ENCODE measurements around the gene CELF4.

The CELF4 gene

DNA sequence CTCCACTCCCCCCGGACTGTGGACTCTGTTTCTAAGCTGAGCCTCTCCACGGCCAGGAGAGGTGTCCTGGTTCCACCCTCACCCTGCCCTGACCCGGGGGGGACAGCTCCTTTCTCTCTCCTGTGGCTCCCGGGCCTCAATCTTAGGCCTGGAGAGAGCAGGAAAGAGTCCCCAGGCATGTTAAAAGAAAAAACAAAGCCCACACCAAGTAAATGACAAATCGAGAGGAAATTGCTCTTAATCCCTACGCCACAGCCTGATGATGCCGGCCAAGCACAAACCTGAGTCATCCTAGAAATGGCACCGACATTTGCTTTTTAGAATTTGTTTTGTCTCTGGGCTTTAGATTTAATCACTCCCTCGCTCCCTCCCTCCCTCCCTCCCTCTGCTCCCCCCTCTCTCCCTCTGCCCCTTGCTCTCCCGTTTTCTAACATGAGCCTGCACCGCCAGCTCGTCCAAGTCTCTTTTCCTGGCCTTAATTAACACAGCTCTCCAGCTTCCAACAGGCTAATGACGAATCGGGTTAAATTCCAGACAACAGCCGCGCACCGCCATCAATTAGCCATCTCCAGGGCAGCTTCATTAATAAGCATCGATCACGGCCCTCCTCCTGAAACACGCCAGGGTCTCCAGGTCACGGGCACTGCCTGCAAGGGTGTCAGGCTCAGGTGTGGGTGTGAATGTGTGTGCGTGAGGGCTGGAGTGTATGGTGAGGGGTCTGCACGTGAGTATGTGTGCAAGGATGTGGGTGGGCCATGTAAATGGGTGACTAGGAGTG lies 230.8 kb downstream of the CELF4 start:
- DNase-seq = no peak

DNA sequence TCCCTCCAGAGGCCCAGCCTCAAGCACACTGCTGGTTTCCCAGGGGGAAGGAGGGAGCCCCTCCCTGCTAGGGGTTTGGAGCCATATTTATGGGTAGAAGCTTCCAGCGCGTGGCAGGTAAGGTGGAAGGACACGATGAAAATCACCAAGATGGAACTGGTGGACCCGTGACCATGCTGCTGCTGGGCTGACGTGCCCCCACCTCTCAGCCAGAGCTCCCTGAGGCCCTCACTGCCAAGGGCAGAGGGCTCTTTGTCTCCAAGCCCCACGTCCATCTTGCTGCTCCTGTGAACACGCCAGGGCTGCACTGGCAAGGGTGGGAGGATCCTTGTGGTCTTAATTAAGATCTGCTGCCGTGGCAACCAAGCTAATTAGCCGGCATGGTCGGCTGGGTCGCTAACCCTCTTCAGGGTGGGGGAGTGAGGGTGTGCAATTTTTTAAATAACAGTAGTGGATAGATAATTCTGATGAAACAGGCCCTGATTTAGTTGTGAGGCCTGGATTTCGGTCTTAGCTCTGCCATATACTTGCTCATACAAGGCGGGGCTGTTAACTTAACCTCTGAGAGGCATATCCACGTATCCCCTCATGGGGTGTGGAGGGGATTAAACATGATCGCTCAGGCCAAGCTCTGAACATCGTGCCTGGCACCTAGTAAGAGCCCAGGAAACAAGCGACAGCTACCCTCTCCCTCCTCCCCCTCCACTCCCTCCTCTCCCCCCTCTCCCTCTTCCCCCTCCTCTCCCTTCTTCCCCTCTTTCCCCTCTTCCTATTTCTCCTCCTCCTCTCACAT lies 232.8 kb downstream of the CELF4 start:
- DNase-seq = no peak

DNA sequence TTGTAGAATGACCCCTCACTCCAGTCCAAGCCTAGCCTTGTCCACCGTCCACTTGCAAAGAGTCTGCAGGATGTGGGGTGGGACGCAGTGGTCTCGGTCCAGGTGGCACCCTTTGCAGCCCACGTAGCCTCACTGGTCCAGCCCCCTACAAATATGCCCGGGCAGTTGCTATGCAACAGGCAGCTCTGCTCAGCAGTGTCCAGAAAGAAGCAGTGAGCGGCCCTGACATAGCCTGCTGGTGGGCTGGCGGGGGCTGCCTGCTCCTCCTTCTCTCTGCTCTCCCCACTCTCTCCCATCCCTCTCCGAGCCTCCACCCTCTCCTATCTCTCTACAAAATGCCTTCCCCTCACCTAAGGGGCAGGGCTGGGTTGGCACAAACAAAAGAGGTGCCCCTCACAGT lies 233.4 kb downstream of the CELF4 start:
- no peak for DNase-seq

DNA sequence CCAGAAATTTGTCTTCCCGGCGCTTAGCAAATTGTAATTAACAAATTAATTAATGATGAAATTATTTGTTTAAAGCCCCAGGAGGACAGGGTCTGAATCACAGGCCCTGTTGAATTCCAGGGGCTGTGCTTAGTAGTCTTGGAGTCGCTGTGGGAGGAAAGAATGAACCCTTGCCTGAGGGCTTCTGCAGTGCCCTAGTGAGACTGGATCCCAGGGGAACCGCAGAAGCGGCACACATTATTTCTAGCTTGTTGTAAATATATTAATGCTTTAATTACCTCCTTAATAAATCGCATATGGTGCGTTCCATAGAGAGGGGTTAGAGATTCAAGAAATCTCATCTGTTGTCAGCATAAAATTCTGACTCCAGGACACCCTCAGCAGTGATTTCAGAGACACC lies 235.4 kb downstream of the CELF4 start:
- DNase-seq = no peak

DNA sequence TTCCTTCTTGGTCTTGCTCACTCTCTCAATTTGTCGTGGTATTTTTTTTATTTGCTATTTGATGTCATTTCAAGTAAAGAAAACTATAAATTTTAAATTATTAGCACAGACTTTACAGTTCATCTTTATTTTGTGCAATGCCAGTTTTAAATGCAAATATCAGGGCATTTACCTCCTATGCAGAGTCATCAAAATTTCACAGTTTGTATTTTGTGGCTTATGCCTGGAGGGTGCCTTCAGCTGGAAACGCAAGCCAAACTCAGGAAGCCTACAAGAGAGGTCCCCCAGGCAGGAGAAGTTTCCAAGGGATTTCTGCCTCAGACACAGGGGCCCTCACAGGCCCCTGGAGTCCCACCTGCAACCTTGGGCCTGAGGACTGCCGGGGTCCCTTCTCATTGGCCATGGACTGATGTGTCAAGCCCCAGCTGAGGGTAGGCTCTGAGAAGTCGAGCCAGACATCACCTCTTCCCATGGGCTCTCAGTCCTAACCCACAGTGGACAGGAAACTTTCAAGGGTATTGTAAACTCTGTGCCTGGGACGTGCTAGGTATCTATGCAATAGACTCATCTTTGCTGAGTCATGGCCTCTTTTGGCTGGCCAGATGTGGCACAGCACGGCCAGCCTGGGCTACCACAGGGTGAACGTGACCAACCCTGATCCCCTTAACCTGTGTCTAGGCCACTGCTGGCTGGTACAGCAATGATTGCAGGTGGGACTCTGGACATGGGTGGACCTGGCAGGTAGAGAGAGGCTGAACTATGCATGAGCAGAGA lies 236.5 kb downstream of the CELF4 start:
- no peak for DNase-seq

DNA sequence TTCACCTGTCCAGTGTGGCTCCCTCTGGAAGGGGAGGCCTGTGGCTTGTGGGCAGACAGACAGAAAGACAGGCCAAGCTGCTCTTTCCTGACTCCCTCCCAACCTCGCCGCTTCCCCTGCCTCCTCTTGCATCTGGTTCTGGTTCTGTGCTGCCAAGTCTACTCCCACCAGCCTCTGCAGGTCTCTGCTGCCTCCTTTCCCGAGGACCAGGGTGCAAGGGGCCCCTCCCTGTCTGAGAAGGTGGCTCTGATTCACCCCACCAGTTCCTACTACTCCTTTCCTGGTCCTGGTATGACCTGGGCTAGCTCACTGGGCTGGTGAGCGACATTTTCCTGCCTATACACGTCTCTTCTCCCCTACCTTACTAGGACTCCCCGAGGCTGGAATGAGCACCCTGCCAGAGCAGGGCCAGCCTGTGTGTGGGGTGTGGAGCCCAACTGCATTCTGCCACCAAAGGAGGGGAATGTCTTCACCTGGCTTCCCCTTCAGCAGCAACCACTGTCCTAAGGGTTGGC lies 238.5 kb downstream of the CELF4 start:
- DNase-seq = no peak

DNA sequence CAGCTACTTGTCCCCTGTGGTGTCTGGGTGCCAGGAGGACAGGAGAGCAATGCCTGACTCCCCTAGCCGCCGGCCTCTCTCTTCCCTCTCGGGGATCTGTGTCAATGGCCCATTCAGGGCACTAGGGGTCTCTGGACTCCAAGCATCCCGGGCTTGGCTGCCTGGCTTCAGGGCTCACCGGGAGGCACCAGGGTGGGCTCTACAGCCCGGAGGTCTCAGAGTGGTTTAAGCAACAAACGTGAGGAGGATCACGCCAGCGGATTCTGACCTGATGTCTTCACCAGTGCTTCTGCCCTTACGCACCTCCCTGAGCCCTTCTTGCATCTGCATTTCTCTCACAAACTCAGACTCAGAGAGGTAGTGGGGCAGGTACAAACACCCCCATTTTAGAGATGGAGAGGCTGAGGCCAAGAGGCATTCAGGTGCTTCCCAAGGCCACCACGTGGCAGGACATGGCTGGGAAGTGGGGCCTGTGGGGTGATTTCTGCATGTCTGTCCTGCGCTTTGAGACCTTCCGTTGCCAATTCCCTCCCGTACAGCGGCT lies 243.0 kb downstream of the CELF4 start:
- peak in 1 of 2 donors; percentile 3 for DNase-seq

DNA sequence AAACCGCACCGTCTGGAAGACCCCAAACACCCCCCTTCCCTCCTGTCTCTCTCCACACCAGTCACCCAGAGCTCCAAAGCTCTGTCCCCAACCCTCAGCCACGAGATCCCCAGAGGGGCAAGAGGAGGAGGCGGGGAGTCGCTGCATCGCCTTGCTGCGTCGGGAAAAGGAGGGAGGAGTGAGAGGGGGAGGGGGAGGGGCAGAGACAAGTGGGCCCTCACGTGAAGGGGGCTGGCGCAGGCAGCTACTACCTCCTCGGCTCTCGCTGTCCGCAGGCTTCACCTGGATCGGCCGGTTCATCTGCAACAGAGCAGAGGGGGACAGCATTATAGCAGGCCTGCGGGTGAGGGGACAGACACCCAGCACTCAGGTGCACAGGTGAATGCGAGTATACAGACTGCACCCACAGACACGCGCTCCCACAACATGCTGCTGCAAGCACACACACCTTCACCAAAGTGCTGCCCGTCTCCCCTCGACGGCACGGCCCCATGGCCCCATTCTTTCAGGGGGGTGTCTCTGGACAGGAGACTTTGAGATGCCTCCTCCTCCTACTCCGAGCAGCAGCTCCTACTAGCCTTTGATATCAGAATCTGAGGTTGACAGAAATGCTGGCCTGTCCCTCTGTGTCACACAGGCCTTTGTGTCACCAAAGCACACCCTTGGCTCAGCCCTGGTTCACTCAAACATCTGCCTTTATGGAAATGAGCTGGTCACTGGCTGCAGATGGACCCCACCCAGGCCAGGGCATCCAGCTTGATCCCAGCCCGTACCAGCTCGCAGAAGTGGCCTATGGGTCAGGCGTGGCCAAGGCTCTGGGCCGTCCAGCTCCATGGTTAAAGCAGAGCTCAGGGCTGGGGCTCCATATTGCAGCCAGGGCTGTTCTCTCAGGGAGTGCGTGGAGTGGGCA lies 243.8 kb downstream of the CELF4 start:
- no peak for DNase-seq

DNA sequence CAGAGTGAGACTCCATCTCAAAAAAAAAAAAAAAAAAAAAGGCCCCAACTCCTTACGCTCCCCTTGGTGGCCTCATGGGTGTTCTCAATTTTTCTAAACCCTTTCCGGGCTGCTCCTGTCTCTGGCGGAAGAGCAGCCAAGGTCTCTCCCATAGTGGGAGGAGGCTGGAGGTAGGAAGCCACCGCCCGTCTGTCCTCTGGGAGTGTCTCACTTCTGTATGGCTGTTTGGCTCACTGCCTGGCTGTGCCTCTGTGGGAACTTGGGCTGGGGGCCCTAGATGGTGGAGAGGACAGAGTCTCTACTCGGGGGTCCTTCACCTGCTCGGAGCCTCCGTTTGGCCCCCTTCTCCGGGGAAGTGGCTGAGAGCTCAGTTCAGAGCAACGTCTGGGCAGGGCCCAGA lies 245.3 kb downstream of the CELF4 start:
- no peak for DNase-seq

DNA sequence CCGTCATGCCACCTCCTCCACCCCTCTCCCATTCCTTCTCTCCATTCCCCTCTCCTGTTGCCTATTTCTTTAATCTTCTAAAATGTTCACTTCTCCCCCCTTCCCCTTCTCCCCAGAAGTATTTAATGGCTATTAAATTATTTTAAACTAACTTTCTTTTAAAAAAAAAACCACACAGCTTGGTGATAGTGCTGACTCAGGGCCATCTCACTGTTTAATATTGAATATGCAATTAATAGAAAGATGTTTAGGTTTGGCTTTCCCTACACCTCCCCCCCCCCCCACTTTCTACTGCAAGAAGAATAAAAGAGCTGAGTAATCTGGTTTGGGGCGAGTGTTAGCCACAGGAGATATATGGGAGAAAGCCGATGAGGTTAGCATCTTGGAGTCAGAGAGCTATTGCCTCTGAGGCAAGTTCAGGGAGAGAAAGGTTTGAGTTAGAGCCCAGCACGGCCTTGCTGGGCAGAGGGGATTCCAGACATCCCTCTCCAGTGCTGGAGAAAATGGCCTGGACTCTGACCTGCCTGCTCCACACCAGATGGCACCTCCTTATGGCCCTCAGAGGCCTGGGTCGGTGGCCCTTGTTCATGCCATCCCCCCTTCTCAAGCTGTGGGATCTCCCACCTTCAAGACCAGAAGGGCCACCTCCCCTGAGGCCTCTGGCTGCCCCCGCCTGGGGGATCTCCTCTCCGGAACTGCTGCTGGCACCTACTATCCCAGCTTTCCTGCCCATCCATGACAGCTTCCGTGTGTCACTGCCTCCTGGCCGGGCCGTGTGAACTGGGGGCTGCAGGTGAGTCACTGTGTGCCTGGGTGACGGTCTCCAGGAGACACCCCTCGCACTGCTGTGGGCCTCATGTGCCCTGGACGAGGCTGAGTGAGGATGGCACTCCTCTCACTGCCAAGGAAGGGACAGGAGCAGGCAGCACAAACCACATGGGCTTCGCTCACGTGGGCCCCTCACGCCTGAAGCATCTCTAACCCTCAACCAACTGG lies 246.9 kb downstream of the CELF4 start:
- DNase-seq = no peak

DNA sequence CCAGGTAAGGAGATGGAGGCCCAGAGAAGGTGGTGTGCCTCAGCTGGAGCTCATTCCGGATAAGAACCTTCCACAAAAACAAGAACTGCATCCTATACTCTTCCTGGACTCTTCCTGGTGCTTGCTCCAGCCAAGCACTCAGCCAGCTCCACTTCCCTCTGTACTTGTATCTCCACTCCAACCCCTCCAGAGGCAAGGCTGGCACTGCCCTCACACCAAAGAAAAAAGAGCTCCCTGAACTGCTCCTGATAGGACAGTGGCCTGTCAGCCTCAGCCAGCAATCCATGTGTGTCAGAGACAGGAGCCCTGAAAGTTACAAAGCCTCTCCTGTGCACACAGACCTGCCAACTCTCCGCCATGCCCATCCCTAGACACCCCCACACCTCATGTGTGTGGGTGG lies 248.1 kb downstream of the CELF4 start:
- no peak for DNase-seq

DNA sequence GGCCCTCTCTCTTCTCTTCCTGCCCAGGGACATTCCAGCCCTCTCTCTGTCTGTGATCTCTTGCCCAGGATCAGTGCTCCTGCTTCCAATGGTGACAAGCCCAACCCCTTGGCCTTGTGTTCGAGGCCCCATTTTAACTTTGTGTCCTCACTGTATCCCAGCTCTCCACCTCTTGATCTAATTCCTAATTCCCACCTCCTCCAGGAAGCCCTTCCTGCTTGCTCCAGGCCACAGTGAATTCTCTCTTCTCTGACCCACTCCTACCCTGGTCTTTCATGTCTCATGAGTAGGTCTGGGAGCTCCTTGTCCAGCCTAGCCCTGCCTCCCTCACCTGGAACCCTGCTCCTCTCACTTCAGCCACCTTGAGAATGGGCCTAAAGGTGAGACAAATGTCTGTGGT lies 249.1 kb downstream of the CELF4 start:
- no peak for DNase-seq

DNA sequence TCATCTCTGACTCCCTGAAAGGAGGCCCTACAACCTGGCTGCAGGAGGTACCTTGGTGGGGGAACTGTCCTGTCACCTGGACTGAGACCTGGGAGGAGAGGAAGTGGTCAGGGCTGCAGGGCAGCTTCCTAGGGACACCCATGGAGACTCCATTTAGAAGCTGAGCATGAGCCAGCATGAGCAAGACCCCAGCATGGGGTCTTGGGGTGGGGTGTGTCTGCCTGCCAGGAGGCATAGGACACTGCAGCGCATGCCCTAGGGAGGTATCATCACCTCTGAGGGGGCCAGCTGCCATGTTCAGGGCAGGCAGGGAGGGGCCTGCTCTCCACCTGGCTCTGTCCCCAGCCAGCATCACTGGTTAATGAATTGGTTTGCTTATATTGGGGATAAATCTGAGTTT lies 249.7 kb downstream of the CELF4 start:
- no peak for DNase-seq

DNA sequence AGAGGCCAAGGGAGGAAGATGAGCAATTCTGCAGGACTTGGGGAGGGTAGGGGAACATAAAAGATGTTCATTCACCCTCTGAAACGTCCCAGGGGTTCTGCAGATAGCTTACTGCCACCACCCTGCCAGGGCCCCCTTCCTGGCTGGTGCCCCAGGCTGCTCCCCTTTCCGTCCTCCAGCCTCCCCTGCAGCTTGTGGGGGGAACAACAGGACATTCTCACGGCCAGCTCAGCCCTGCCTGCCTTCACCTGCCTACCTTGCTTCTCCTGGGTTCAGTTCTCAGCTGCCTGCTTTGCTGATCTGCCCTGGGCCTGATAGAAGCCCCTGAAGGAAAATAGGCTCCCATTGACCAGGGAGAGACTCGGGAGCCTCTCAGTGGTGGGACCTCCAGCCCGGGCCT lies 251.1 kb downstream of the CELF4 start:
- no peak for DNase-seq

DNA sequence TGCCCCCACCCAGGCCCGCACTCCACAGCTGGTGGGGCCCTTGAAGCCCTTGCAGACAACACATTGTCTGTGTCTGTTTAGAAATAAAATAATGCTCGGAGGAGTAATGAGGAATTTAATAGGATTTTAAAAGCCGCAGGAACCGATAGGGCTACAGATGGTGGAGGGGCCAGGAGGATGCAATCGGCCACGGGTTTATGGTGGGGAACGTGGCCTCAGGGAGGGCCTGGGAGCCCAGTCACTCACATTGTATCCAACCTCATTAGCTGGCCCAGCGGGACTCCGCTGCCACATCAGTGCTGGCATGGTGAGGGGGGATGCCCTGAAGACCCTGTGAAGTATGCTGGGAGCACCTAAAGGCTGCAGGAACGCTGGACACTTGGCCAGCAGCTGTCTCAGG lies 252.0 kb downstream of the CELF4 start:
- no peak for DNase-seq

DNA sequence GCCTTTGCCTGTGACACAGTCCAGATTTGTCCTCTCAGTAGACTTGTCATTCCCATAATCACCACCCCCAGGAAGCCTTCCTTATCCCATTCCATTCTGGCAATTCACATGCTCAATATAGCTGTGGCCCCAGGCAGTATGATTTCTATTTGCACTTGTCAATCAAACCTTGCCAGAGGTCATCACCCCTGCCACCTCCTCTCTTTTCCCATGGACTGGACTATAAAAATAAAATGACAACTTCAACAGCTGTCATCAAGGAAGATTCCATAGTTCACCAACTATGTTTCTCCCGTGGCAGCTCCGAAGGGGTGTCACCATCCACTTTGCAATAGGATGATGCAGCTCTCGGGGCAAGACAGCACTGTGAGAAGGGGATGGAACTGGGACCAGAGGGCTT lies 255.7 kb downstream of the CELF4 start:
- no peak for DNase-seq

DNA sequence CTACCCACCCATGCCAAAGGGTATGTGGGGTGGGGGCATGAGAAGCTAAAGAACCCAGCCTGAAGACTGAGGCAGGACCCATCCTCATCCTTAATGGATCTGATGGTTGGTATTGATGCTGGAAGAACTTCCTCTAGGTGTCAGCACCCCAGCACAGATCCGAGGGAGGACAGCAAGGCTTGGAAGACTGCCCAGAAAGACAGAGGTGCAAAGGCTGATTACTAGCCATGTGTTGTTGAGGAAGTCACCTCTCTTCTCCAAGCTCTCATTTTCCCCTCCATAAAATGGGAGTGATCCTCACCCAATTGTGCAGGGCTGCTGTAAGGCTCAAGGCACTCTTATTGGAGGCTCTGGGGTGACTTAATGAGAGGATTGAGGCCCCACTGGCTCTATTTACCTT lies 256.5 kb downstream of the CELF4 start:
- no peak for DNase-seq

DNA sequence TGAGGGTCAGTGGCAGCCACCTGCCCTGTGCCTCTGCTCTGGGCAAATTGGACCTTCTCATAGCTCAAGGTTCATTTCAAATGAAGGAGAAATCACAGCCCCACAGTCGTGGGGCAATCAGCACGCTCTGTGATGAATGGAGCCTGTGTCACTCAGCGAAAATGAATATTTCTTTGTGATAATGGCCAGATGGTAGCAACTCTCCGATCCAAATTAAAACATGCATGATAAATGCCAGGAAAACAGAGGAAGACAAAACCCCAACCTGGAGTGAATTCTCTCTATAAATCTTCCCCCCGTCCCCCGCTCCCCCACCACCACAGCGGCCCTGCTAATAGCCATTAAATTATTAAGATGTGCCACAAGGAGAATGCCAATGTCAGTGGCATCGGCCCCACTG lies 258.4 kb downstream of the CELF4 start:
- no peak for DNase-seq

DNA sequence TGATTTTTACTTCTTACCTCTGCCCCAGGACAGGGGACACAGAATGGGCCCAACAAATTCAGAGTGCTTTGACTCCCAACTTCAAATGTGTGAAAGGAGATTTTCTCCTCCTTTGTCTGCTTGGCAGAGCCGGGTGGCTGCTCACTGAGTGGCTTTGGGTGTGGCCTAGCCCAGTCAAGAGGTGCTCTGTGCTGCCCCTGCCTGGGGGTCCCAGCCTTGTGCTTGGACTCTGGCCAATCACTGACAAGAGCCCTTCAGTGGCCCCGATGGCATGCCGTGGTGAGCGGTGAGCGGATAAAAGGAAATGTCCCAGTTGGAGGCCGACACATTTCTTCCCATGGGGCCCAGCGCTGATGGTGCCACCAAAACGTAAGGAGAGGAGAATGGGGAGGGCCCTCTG lies 259.2 kb downstream of the CELF4 start:
- no peak for DNase-seq

DNA sequence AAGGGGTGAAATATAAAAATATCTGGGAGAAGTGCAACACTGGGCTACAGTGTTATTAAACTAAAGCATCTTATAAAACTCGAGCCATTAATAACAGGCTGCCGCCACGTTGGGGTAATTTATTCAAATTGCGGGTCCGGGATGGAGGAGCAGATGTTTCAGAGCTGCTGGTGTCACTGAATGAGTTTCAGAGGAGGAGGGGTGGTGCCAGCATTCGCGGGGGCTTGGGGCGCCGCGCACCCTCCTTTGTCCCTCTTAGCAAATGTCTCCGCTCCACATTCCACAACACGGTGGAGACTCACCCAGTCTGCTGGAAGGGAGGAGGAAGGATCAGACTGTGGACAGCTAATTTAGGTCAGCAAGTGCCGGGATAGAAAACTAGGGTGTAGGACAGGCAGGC lies 260.5 kb downstream of the CELF4 start:
- no peak for DNase-seq

Data from CD4-positive, alpha-beta T cell treated with Interferon alpha-2 for 1 hour (primary cell).